H9 (cell line): ENCODE measurements around the gene GRIP1. TPM values are rescaled to one million over a fixed set of nuclear protein-coding genes. Genes with fewer than 3 reads are reported as not detected.

Source experiments
- DNase-seq: peaks from one replicate; pipeline ENCODE4 v3.0.0-alpha.2; 2017
- H2AFZ ChIP-seq: one replicate; pipeline ENCODE4 v1.6.1; 2013; ENCODE audit warnings: mild to moderate bottlenecking, low read length, control low read depth, moderate library complexity
- H2AK5ac ChIP-seq: 2 replicates; pipeline ENCODE4 v1.6.1; 2013; ENCODE audit warnings: low read length, control low read depth, mixed read lengths; ENCODE audit not compliant: insufficient read length
- H2BK120ac ChIP-seq: one replicate; pipeline ENCODE4 v1.6.1; 2013; ENCODE audit warnings: low read depth, mild to moderate bottlenecking, low read length, control low read depth, inconsistent platforms; ENCODE audit not compliant: poor library complexity, severe bottlenecking
- H2BK12ac ChIP-seq: 2 replicates; pipeline ENCODE4 v1.6.1; 2013; ENCODE audit warnings: low read length, control low read depth, mixed read lengths, low read depth; ENCODE audit not compliant: insufficient read length
- H2BK15ac ChIP-seq: 2 replicates; pipeline ENCODE4 v1.6.1; 2013; ENCODE audit warnings: low read depth, low read length, control low read depth
- H2BK20ac ChIP-seq: one replicate; pipeline ENCODE4 v1.6.1; 2013; ENCODE audit warnings: low read depth, mild to moderate bottlenecking, low read length, control low read depth, inconsistent platforms; ENCODE audit not compliant: poor library complexity, severe bottlenecking
- H2BK5ac ChIP-seq: 2 replicates; pipeline ENCODE4 v1.6.1; 2013; ENCODE audit warnings: low read length, control low read depth, mixed read lengths; ENCODE audit not compliant: insufficient read length
- H3K14ac ChIP-seq: 2 replicates; pipeline ENCODE4 v1.6.1; 2013; ENCODE audit warnings: low read length, control low read depth; ENCODE audit not compliant: insufficient read depth
- H3K18ac ChIP-seq: 2 replicates; pipeline ENCODE4 v1.6.1; 2013; ENCODE audit warnings: low read depth, mild to moderate bottlenecking, mixed read lengths, low read length, control low read depth; ENCODE audit not compliant: insufficient read length
- H3K23ac ChIP-seq: 2 replicates; pipeline ENCODE4 v1.6.1; 2013; ENCODE audit warnings: low read length, control low read depth, mixed read lengths, low read depth; ENCODE audit not compliant: insufficient read length
- H3K23me2 ChIP-seq: 2 replicates; pipeline ENCODE4 v1.6.1; 2013; ENCODE audit warnings: low read depth, mild to moderate bottlenecking, mixed read lengths, low read length, control low read depth; ENCODE audit not compliant: insufficient read length, poor library complexity, severe bottlenecking
- H3K27ac ChIP-seq: 2 replicates; pipeline ENCODE4 v1.5.1; 2013; ENCODE audit warnings: low read length, control low read depth, mixed read lengths, low read depth; ENCODE audit not compliant: insufficient read length
- H3K27me3 ChIP-seq: 2 replicates; pipeline ENCODE4 v1.6.1; 2013; ENCODE audit warnings: low read length, control low read depth, inconsistent platforms; ENCODE audit not compliant: insufficient read depth
- H3K4ac ChIP-seq: 2 replicates; pipeline ENCODE4 v1.6.1; 2013; ENCODE audit warnings: low read depth, mild to moderate bottlenecking, control low read depth, inconsistent platforms, low read length, moderate library complexity
- H3K4me1 ChIP-seq: 2 replicates; pipeline ENCODE4 v1.6.1; 2013; ENCODE audit warnings: low read length, control low read depth, inconsistent platforms; ENCODE audit not compliant: insufficient read depth
- H3K4me2 ChIP-seq: 2 replicates; pipeline ENCODE4 v1.6.1; 2013; ENCODE audit warnings: low read length, control low read depth, mixed read lengths; ENCODE audit not compliant: insufficient read length, insufficient read depth
- H3K56ac ChIP-seq: 2 replicates; pipeline ENCODE4 v1.6.1; 2013; ENCODE audit warnings: low read depth, mild to moderate bottlenecking, mixed read lengths, low read length, control low read depth; ENCODE audit not compliant: insufficient read length
- H3K79me1 ChIP-seq: 2 replicates; pipeline ENCODE4 v1.6.1; 2013; ENCODE audit warnings: low read depth, mild to moderate bottlenecking, moderate library complexity, low read length, control low read depth, inconsistent platforms; ENCODE audit not compliant: insufficient read depth, poor library complexity, severe bottlenecking
- H3K79me2 ChIP-seq: 2 replicates; pipeline ENCODE4 v1.6.1; 2013; ENCODE audit warnings: low read length, control low read depth, inconsistent platforms; ENCODE audit not compliant: insufficient read depth
- H3K9ac ChIP-seq: 2 replicates; pipeline ENCODE4 v1.6.1; 2013; ENCODE audit warnings: low read length, control low read depth, mixed read lengths; ENCODE audit not compliant: insufficient read length; ENCODE audit errors: extremely low read depth
- H3K9me3 ChIP-seq: one replicate; pipeline ENCODE4 v1.6.1; 2013; ENCODE audit warnings: low read depth, low read length, inconsistent platforms; ENCODE audit not compliant: control insufficient read depth
- H3T11ph ChIP-seq: one replicate; pipeline ENCODE4 v1.6.1; 2013; ENCODE audit warnings: mild to moderate bottlenecking, low read length, control low read depth, inconsistent platforms
- H4K20me1 ChIP-seq: one replicate; pipeline ENCODE4 v1.6.1; 2013; ENCODE audit not compliant: control insufficient read depth, insufficient read length, insufficient read depth
- H4K5ac ChIP-seq: 2 replicates; pipeline ENCODE4 v1.6.1; 2013; ENCODE audit warnings: low read depth, mild to moderate bottlenecking, mixed read lengths, low read length, control low read depth; ENCODE audit not compliant: insufficient read length
- H4K8ac ChIP-seq: replicated peaks from 2 replicates; pipeline ENCODE4 v1.6.1; 2013; ENCODE audit warnings: low read length, control low read depth, mixed read lengths, low read depth; ENCODE audit not compliant: insufficient read length
- H4K91ac ChIP-seq: 2 replicates; pipeline ENCODE4 v1.6.1; 2013; ENCODE audit warnings: low read depth, mild to moderate bottlenecking, moderate library complexity, mixed read lengths, low read length, control low read depth; ENCODE audit not compliant: insufficient read length
- H3K27ac Mint-ChIP-seq, 3 experiments: 2 replicates in 2 of 3; 3 replicates in 1 of 3; pipeline ENCODE4 v1.8.0; 2020 to 2021; ENCODE audit warnings: mixed read lengths in 3 of 3, mild to moderate bottlenecking in 1 of 3, moderate library complexity in 1 of 3
- H3K27me3 Mint-ChIP-seq: 2 replicates; pipeline ENCODE4 v1.8.0; 2021; ENCODE audit warnings: low read depth, mild to moderate bottlenecking, moderate library complexity, mixed read lengths
- H3K36me3 Mint-ChIP-seq, 3 experiments: 2 replicates in 2 of 3; 3 replicates in 1 of 3; pipeline ENCODE4 v1.8.0; 2020 to 2021; ENCODE audit warnings: low read depth in 3 of 3, mixed read lengths in 3 of 3; ENCODE audit not compliant: insufficient read depth in 1 of 3
- H3K4me1 Mint-ChIP-seq, 2 experiments: 2 replicates each; pipeline ENCODE4 v1.8.0; 2020; ENCODE audit warnings: mixed read lengths in 2 of 2
- H3K4me3 Mint-ChIP-seq, 2 experiments: 2 replicates in 1 of 2; 3 replicates in 1 of 2; pipeline ENCODE4 v1.8.0; 2020 to 2021; ENCODE audit warnings: mild to moderate bottlenecking in 2 of 2, mixed read lengths in 2 of 2, moderate library complexity in 1 of 2
- H3K9me3 Mint-ChIP-seq, 2 experiments: 2 replicates in 1 of 2; 3 replicates in 1 of 2; pipeline ENCODE4 v1.8.0; 2020; ENCODE audit warnings: mild to moderate bottlenecking in 2 of 2, mixed read lengths in 2 of 2, moderate library complexity in 1 of 2
- total RNA-seq: library from RNA; stranded (reverse); gene quantifications from 2 replicates; pipeline ENCODE4 v1.2.1, GENCODE V29; 2021
- TF ChIP-seq, protein P1 (sequence below): fragments of 200-600 bp; sonication (generic); conservative IDR thresholded peaks from 3 replicates; pipeline ENCODE4 v1.8.0; 2021; ENCODE audit warnings: antibody characterized with exemption, mild to moderate bottlenecking

GRIP1 gene
- total RNA-seq, 1 experiment from 2014 or later, result 19.5 TPM

DNA sequence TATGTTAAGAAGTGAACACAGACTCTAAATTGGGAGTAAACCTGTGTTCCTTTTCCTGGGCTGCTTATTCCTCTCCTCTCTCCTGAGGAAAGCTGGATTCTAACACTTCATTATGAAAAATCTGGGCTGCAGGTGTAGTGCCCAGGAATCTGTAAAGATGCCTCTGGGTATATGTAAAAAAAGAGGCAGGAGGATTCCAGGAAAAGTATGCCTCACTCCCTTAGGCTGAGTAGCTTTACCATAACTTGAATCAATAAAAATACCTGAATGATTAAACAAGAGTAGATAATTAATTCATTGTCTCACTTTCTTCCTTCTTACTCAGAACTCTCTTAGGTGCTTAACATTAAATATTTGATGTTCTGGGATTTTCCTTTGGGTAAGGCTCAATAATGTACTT lies 185.1 kb downstream of the GRIP1 start:
- H3K27ac Mint-ChIP-seq, result peak overlapping the region in 1 of 3 experiments; percentile 23; a peak in 1 of 7 replicates

More for the DNA sequence above, 185.1 kb downstream of the GRIP1 start:
- Histone ChIP-seq H3K23me2 (no peaks in the 10 kb centered on the region), H3K27ac (no peak overlapping the region), H4K8ac (no peak overlapping the region), H3K23ac (no peak overlapping the region), H3K14ac (no peak overlapping the region), H2AFZ (no peak overlapping the region), H3K9me3 (no peaks in the 10 kb centered on the region), H3K56ac (no peak overlapping the region), H3T11ph (no peak overlapping the region), H2BK15ac (no peak overlapping the region), H4K91ac (no peak overlapping the region), H4K20me1 (no peaks in the 10 kb centered on the region), H3K27me3 (no peaks in the 10 kb centered on the region), H4K5ac (no peak overlapping the region), H3K4me2 (no peak overlapping the region), H3K79me1 (no peaks in the 10 kb centered on the region), H2BK120ac (no peak overlapping the region), H3K18ac (no peak overlapping the region), H2BK5ac (no peak overlapping the region), H3K4ac (no peak overlapping the region), H3K4me1 (peaks cover 11% of the 10 kb centered on the region; the same call in 1 of the 2 replicates), H2BK12ac (no peak overlapping the region), H3K79me2 (no peaks in the 10 kb centered on the region), H2AK5ac (no peak overlapping the region), H3K9ac (no peak overlapping the region), H2BK20ac (no peak overlapping the region)
- H3K27me3 Mint-ChIP-seq, result no peaks in the 10 kb centered on the region
- no peak overlapping the region for H3K4me3 Mint-ChIP-seq
- H3K4me1 Mint-ChIP-seq, result peaks cover 52 to 60% of the 10 kb centered on the region in 2 experiments
- peaks cover 0 to 11% of the 10 kb centered on the region in 2 experiments; a peak in 4 of 5 replicates for H3K9me3 Mint-ChIP-seq
- no peak for DNase-seq
- peaks cover 0 to 3% (median 0%) of the 10 kb centered on the region in 3 experiments; a peak in 1 of 7 replicates for H3K36me3 Mint-ChIP-seq
- TF ChIP-seq, protein P1, sequence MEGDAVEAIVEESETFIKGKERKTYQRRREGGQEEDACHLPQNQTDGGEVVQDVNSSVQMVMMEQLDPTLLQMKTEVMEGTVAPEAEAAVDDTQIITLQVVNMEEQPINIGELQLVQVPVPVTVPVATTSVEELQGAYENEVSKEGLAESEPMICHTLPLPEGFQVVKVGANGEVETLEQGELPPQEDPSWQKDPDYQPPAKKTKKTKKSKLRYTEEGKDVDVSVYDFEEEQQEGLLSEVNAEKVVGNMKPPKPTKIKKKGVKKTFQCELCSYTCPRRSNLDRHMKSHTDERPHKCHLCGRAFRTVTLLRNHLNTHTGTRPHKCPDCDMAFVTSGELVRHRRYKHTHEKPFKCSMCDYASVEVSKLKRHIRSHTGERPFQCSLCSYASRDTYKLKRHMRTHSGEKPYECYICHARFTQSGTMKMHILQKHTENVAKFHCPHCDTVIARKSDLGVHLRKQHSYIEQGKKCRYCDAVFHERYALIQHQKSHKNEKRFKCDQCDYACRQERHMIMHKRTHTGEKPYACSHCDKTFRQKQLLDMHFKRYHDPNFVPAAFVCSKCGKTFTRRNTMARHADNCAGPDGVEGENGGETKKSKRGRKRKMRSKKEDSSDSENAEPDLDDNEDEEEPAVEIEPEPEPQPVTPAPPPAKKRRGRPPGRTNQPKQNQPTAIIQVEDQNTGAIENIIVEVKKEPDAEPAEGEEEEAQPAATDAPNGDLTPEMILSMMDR, result no peak
